ENCODE results near the gene STAG1. TPM values are rescaled to one million over a fixed set of nuclear protein-coding genes. Genes with fewer than 3 reads are reported as not detected.
"Not testable (repeated sequence)": the region's sequence is repeated elsewhere in the genome, so short reads cannot be mapped to it uniquely, and the experiment has no call there.

Gene STAG1
- total RNA-seq, 1 donor from 2014 or later, result 44.7 TPM

- Histone ChIP-seq H3K27me3 (no peaks in the 10 kb centered on the region), H3K4me1 (no peaks in the 10 kb centered on the region), H3K27ac (no peak overlapping the region), H3K36me3 (no peaks in the 10 kb centered on the region), H3K4me3 (no peak overlapping the region), H3K9me3 (peaks cover 7% of the 10 kb centered on the region)
- DNase-seq (ENCODE audit: extremely low spot score in 2 of 2), result no peak
- TF ChIP-seq CTCF (IDR thresholded peaks at IDR 0.05) (no peak), POLR2A (IDR thresholded peaks at IDR 0.05) (no peak), POLR2AphosphoS5 (IDR thresholded peaks at IDR 0.05; ENCODE audit: insufficient read depth in 1 of 2, low read depth in 1 of 2) (no peak)
- intact Hi-C loops (cut with DNase I), result no loop called here
Observed at GRCh38 chr3:136650461-136650860, 101.7 kb downstream of the STAG1 start.

GRCh38 chr3:136645915-136646314 is 106.3 kb downstream of the STAG1 start:
- Histone ChIP-seq H3K4me1 (peaks cover 10% of the 10 kb centered on the region), H3K9me3 (no peaks in the 10 kb centered on the region), H3K36me3 (no peaks in the 10 kb centered on the region), H3K27me3 (no peaks in the 10 kb centered on the region), H3K27ac (no peak overlapping the region), H3K4me3 (no peak overlapping the region)
- DNase-seq (ENCODE audit: extremely low spot score in 2 of 2), result no peak
- TF ChIP-seq CTCF (IDR thresholded peaks at IDR 0.05) (no peak), POLR2AphosphoS5 (IDR thresholded peaks at IDR 0.05; ENCODE audit: insufficient read depth in 1 of 2, low read depth in 1 of 2) (no peak), POLR2A (IDR thresholded peaks at IDR 0.05) (no peak)
- intact Hi-C loops (cut with DNase I), result no loop called here

GRCh38 chr3:136644212-136644611 is 108.0 kb downstream of the STAG1 start:
- no peak for DNase-seq (ENCODE audit: extremely low spot score in 2 of 2)
- TF ChIP-seq POLR2A (IDR thresholded peaks at IDR 0.05) (no peak), CTCF (IDR thresholded peaks at IDR 0.05) (no peak), POLR2AphosphoS5 (IDR thresholded peaks at IDR 0.05; ENCODE audit: insufficient read depth in 1 of 2, low read depth in 1 of 2) (no peak)
- Histone ChIP-seq H3K27ac (no peak overlapping the region), H3K4me3 (no peak overlapping the region), H3K4me1 (peaks cover 10% of the 10 kb centered on the region), H3K9me3 (no peaks in the 10 kb centered on the region), H3K27me3 (no peaks in the 10 kb centered on the region), H3K36me3 (no peaks in the 10 kb centered on the region)
- intact Hi-C loops (cut with DNase I), result no loop called here

GRCh38 chr3:136643380-136643779 is 108.8 kb downstream of the STAG1 start:
- H3K4me3 ChIP-seq; H3K36me3 ChIP-seq; H3K9me3 ChIP-seq; intact Hi-C loops (cut with DNase I); H3K27me3 ChIP-seq; H3K27ac ChIP-seq; DNase-seq (ENCODE audit: extremely low spot score in 2 of 2): not testable (repeated sequence)
- H3K4me1 ChIP-seq, result peaks cover 10% of the 10 kb centered on the region

- TF ChIP-seq POLR2A (IDR thresholded peaks at IDR 0.05) (no peak), CTCF (IDR thresholded peaks at IDR 0.05) (no peak), POLR2AphosphoS5 (IDR thresholded peaks at IDR 0.05; ENCODE audit: insufficient read depth in 1 of 2, low read depth in 1 of 2) (no peak)
- H3K36me3 ChIP-seq, result no peaks in the 10 kb centered on the region
- no peak overlapping the region for H3K4me3 ChIP-seq
- H3K4me1 ChIP-seq, result peaks cover 15% of the 10 kb centered on the region
- intact Hi-C loops (cut with DNase I), result no loop called here
- H3K9me3 ChIP-seq, result no peaks in the 10 kb centered on the region
- H3K27me3 ChIP-seq, result no peaks in the 10 kb centered on the region
- no peak for DNase-seq (ENCODE audit: extremely low spot score in 2 of 2)
- H3K27ac ChIP-seq, result no peak overlapping the region
Observed at GRCh38 chr3:136642711-136643110, 109.5 kb downstream of the STAG1 start.

GRCh38 chr3:136639069-136639468 is 113.1 kb downstream of the STAG1 start:
- no peaks in the 10 kb centered on the region for H3K9me3 ChIP-seq
- intact Hi-C loops (cut with DNase I), result no loop called here

More at GRCh38 chr3:136639069-136639468, 113.1 kb downstream of the STAG1 start:
- no peak for DNase-seq (ENCODE audit: extremely low spot score in 2 of 2)
- Histone ChIP-seq H3K4me3 (no peak overlapping the region), H3K4me1 (peaks cover 18% of the 10 kb centered on the region), H3K27ac (no peak overlapping the region), H3K27me3 (no peaks in the 10 kb centered on the region), H3K36me3 (no peaks in the 10 kb centered on the region)
- TF ChIP-seq POLR2A (IDR thresholded peaks at IDR 0.05) (no peak), CTCF (IDR thresholded peaks at IDR 0.05) (no peak), POLR2AphosphoS5 (IDR thresholded peaks at IDR 0.05; ENCODE audit: insufficient read depth in 1 of 2, low read depth in 1 of 2) (no peak)

Measured in vagina (tissue), 2 donors.